Peyer's patch (tissue), 4 donors: ENCODE data around the gene PTPMT1.

Experiments
- POLR2A ChIP-seq, 2 donors: fragments of 450-650 bp; IDR thresholded peaks; one replicate each; pipeline ENCODE4 v1.5.1; 2017; ENCODE audit warnings: antibody characterized with exemption in 2 of 2, mild to moderate bottlenecking in 2 of 2, moderate library complexity in 2 of 2
- TF ChIP-seq, protein P1 (sequence below), 6 experiments: fragments of 450-650 bp in 4 of 6; fragments of 200-600 bp in 2 of 6; sonication (generic) in 1 of 6; IDR thresholded peaks; one replicate each; pipeline ENCODE4 v1.5.1; 2017 to 2019; ENCODE audit warnings: antibody characterized with exemption in 6 of 6, mild to moderate bottlenecking in 3 of 6, moderate library complexity in 1 of 6

DNA sequence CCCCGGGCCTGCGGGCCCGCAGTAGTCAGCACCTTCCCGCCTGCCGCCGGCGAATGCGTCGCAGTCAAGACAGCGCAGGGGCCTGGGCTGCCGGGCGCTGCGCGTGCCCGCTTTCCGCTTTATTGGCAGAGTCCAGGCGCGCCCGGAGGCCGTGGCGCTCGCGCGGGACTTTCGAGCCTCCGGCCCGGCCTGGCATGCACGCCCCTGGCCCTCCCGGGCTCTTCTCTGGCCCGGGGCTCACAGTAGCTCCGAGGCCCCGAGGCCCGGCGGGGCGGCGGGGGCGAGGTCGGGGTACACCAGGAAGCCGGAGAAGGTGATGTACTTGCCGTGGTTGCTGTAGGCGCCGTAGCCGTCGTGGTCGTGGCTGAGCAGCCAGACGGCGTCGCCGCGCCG, 24.2 kb downstream of the PTPMT1 start:
- TF ChIP-seq, protein P1, sequence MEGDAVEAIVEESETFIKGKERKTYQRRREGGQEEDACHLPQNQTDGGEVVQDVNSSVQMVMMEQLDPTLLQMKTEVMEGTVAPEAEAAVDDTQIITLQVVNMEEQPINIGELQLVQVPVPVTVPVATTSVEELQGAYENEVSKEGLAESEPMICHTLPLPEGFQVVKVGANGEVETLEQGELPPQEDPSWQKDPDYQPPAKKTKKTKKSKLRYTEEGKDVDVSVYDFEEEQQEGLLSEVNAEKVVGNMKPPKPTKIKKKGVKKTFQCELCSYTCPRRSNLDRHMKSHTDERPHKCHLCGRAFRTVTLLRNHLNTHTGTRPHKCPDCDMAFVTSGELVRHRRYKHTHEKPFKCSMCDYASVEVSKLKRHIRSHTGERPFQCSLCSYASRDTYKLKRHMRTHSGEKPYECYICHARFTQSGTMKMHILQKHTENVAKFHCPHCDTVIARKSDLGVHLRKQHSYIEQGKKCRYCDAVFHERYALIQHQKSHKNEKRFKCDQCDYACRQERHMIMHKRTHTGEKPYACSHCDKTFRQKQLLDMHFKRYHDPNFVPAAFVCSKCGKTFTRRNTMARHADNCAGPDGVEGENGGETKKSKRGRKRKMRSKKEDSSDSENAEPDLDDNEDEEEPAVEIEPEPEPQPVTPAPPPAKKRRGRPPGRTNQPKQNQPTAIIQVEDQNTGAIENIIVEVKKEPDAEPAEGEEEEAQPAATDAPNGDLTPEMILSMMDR (IDR thresholded peaks at IDR 0.05): no peak
- no peak for TF ChIP-seq POLR2A (IDR thresholded peaks at IDR 0.05)
